HEK293T (cell line): ENCODE results near the gene CARD11.

ENCODE experiments used
- CTCF ChIA-PET: fragments of 350-600 bp; formaldehyde crosslinking; extraction: SDS; loops from one replicate; lab custom pipeline; 2021; ENCODE audit warnings: antibody characterized with exemption, inconsistent platforms; lab: Yijun Ruan, JAX
- POLR2A ChIA-PET: fragments of 350-600 bp; formaldehyde crosslinking; extraction: SDS; loops from one replicate; lab custom pipeline; 2020; ENCODE audit warnings: antibody characterized with exemption, inconsistent platforms; lab: Yijun Ruan, JAX
- DNase-seq: peaks from one replicate; pipeline ENCODE4 v3.0.0; 2012; ENCODE audit warnings: mixed read lengths; ENCODE audit errors: extremely low spot score
- ARNT ChIP-seq: fragments of 450-650 bp; IDR thresholded peaks from 2 replicates; pipeline ENCODE4 v1.6.1; 2017; ENCODE audit warnings: mild to moderate bottlenecking
- BHLHE40 ChIP-seq: fragments of 450-650 bp; IDR thresholded peaks from 2 replicates; pipeline ENCODE4 v1.6.1; 2016; ENCODE audit warnings: mild to moderate bottlenecking, moderate library complexity, borderline replicate concordance
- CTBP1 ChIP-seq: fragments of 450-650 bp; IDR thresholded peaks from 2 replicates; pipeline ENCODE4 v1.6.1; 2016; ENCODE audit warnings: borderline replicate concordance
- ELF4 ChIP-seq: fragments of 450-650 bp; IDR thresholded peaks from 2 replicates; pipeline ENCODE4 v1.6.1; 2017; ENCODE audit warnings: antibody characterized with exemption
- FOXA1 ChIP-seq: fragments of 450-650 bp; IDR thresholded peaks from 2 replicates; pipeline ENCODE4 v1.6.1; 2016; ENCODE audit warnings: mild to moderate bottlenecking
- FOXK2 ChIP-seq: fragments of 450-650 bp; IDR thresholded peaks from 2 replicates; pipeline ENCODE4 v1.6.1; 2016; ENCODE audit warnings: mild to moderate bottlenecking
- FOXM1 ChIP-seq: fragments of 450-650 bp; IDR thresholded peaks from 2 replicates; pipeline ENCODE4 v1.6.1; 2017; ENCODE audit warnings: mild to moderate bottlenecking, borderline replicate concordance
- HDGF ChIP-seq: fragments of 450-650 bp; IDR thresholded peaks from 2 replicates; pipeline ENCODE4 v1.6.1; 2017; ENCODE audit warnings: antibody characterized with exemption, borderline replicate concordance
- L3MBTL2 ChIP-seq: fragments of 450-650 bp; conservative IDR thresholded peaks from 2 replicates; pipeline ENCODE4 v1.6.1; 2016; ENCODE audit warnings: mild to moderate bottlenecking
- LEF1 ChIP-seq: fragments of 450-650 bp; IDR thresholded peaks from 2 replicates; pipeline ENCODE4 v1.6.1; 2017; ENCODE audit warnings: mild to moderate bottlenecking, borderline replicate concordance
- NFRKB ChIP-seq: fragments of 450-650 bp; IDR thresholded peaks from 2 replicates; pipeline ENCODE4 v1.6.1; 2016; ENCODE audit warnings: mild to moderate bottlenecking, moderate library complexity
- SP1 ChIP-seq: fragments of 450-650 bp; IDR thresholded peaks from 2 replicates; pipeline ENCODE4 v1.6.1; 2017
- SUZ12 ChIP-seq: fragments of 450-650 bp; IDR thresholded peaks from 2 replicates; pipeline ENCODE4 v1.6.1; 2016; ENCODE audit warnings: mild to moderate bottlenecking
- TARDBP ChIP-seq: fragments of 450-650 bp; IDR thresholded peaks from 2 replicates; pipeline ENCODE4 v1.6.1; 2016
- ZNF384 ChIP-seq: fragments of 450-650 bp; IDR thresholded peaks from 2 replicates; pipeline ENCODE4 v1.6.1; 2016
- TF ChIP-seq, protein P1 (sequence below): fragments of 450-650 bp; IDR thresholded peaks from 2 replicates; pipeline ENCODE4 v1.6.1; 2016

The CARD11 gene

GRCh38 chr7:2912684-2913439, 130.8 kb downstream of the CARD11 start:
- DNase-seq = no peak
- ChIA-PET CTCF (no interaction called here), POLR2A (no interaction called here)
- TF ChIP-seq ZNF384 (no peak), NFRKB (no peak), SUZ12 (no peak), BHLHE40 (no peak), FOXA1 (no peak), ELF4 (no peak)

DNA sequence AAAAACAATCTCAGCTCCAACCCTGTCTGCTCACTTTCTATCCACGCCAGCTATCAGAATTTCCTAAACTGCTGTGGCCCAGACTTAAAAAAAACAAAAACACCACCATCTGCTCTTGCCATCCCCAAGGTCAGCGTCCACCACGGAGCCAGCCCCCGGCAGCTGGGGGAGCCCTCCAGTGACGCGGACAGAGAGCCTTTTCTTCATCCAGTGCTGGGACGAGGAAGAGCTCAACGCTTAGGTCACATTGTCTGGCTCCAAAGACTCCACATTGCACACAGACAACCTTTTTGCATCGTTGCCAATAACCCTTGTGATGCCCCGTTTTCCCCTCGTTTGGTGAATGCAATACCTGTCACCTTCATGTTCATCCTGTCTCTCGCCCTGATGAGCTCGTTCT, 132.2 kb downstream of the CARD11 start:
- TF ChIP-seq FOXM1 = no peak
- TF ChIP-seq ARNT = no peak
- ChIA-PET POLR2A (no interaction called here), CTCF (interaction anchor here (0.6 to 1.5 kb wide), 4 partner anchors 10 to 216 kb away, joined by 3 to 5 read pairs (median 4); no protein-coding TSS in a partner anchor)
- no peak for DNase-seq

GRCh38 chr7:2909471-2910039, 134.1 kb downstream of the CARD11 start:
- TF ChIP-seq TARDBP (no peak), FOXM1 (no peak), ARNT (no peak), BHLHE40 (no peak), FOXA1 (no peak), ELF4 (no peak), LEF1 (no peak), NFRKB (no peak)
- ChIA-PET CTCF (no interaction called here), POLR2A (no interaction called here)
- no peak for DNase-seq

GRCh38 chr7:2909043-2909442, 134.6 kb downstream of the CARD11 start:
- CTCF ChIA-PET = no interaction called here
- TF ChIP-seq FOXM1 (no peak), LEF1 (no peak), SUZ12 (no peak), FOXK2 (no peak)

DNA sequence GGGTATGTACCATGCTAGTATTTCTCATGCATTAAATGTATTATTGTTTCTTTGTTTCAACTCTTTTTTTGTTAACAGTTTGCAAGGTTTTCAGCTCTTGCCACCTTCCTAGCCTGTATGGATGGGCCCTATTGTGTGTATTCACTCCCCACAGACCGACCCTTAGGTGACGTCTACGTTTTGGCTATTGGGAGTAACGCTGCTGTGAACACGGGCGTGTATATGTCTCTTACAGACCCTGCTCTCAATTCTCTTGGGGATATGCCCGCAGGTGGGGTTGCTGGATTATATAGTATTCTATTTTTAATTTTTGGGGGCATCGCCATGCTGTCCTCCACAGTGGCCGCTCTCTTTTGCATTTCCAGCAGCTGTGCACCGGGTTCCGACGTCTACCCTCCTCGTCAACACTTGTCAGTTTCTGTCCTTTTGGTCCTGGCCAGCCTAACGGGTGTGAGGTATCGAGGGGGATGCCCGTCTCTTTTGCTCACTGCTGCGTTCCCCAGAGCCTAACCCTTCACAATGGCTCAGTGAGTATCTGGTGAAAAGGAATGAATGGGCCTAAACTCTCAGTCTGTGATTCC, 135.5 kb downstream of the CARD11 start:
- DNase-seq = no peak
- ChIA-PET POLR2A (no interaction called here), CTCF (no interaction called here)
- TF ChIP-seq SP1 (no peak), HDGF (no peak), L3MBTL2 (no peak), SUZ12 (no peak), FOXA1 (no peak), FOXM1 (no peak), TARDBP (no peak), ELF4 (no peak), LEF1 (no peak), NFRKB (no peak), ARNT (no peak), ZNF384 (no peak), FOXK2 (no peak), CTBP1 (no peak)
- TF ChIP-seq, protein P1, sequence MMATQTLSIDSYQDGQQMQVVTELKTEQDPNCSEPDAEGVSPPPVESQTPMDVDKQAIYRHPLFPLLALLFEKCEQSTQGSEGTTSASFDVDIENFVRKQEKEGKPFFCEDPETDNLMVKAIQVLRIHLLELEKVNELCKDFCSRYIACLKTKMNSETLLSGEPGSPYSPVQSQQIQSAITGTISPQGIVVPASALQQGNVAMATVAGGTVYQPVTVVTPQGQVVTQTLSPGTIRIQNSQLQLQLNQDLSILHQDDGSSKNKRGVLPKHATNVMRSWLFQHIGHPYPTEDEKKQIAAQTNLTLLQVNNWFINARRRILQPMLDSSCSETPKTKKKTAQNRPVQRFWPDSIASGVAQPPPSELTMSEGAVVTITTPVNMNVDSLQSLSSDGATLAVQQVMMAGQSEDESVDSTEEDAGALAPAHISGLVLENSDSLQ = no peak

More at GRCh38 chr7:2909043-2909442, 134.6 kb downstream of the CARD11 start:
- DNase-seq = no peak
- POLR2A ChIA-PET = no interaction called here

DNA sequence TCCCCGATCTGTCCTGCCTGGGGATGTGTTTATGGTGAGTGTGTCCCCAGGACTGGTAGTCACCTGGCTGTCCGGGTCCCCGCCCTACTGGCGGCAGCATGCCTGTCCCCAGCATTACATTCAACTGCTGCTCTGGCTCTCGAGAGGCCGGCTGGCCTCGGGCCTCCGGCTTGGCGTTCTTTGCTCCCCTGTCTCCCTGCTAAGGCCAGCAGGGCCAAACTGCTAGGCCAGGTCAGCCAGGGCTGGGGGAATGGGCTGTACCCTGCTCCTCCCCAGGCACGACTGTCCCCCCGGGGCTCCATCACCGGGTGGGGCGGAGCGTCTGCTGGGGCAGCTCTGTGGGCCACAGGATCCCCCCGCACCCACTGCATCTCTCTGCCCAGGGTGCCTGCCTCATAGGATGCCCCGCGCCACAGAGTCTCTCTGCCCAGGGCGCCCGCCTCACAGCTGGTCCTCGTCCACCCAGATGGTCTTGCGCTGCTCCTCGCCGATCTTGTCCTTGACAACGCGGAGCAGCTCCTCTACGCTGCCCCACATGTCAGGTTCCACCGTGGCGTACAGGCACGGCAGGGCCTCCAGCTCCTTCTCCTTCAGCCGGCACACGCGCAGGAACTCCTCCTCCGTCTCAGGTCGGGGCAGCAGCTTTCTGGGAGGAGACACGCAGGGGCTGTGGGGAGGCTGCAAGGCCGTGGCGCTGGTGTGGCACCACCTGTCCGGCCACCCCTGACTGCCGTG, 137.3 kb downstream of the CARD11 start:
- ChIA-PET CTCF (no interaction called here), POLR2A (no interaction called here)
- TF ChIP-seq ZNF384 (no peak), NFRKB (no peak), FOXK2 (no peak), LEF1 (no peak), FOXM1 (no peak), SUZ12 (no peak), HDGF (no peak), ARNT (no peak), FOXA1 (no peak), TARDBP (no peak), L3MBTL2 (no peak), SP1 (no peak), CTBP1 (no peak), ELF4 (no peak), BHLHE40 (no peak)
- TF ChIP-seq, protein P1 = no peak
- DNase-seq = no peak
